Thymus (tissue), 14 donors: ENCODE measurements around the gene ERCC5. TPM values are rescaled to one million over a fixed set of nuclear protein-coding genes. Genes with fewer than 3 reads are reported as not detected.

ENCODE experiments used
- DNase-seq, 9 donors: peaks; one replicate each; pipeline ENCODE4 v3.0.0-alpha.2; 2013; ENCODE audit warnings: low spot score in 9 of 9, low read depth in 6 of 9, missing footprints in 1 of 9
- H3K27ac ChIP-seq, 2 donors: one replicate each; pipeline ENCODE4 v1.5.1; 2013; ENCODE audit warnings: control low read depth in 1 of 2, low read depth in 1 of 2, low read length in 1 of 2, mild to moderate bottlenecking in 1 of 2, moderate library complexity in 1 of 2
- H3K27me3 ChIP-seq, 2 donors: one replicate each; pipeline ENCODE4 v1.5.1; 2013; ENCODE audit warnings: low read length in 1 of 2; ENCODE audit not compliant: control insufficient read depth in 2 of 2, insufficient read depth in 1 of 2
- H3K36me3 ChIP-seq, 2 donors: one replicate each; pipeline ENCODE4 v1.5.1; 2013; ENCODE audit warnings: low read length in 1 of 2, mild to moderate bottlenecking in 1 of 2, moderate library complexity in 1 of 2; ENCODE audit not compliant: control insufficient read depth in 2 of 2, insufficient read depth in 2 of 2
- H3K4me1 ChIP-seq, 2 donors: one replicate each; pipeline ENCODE4 v1.5.1; 2013; ENCODE audit warnings: low read length in 2 of 2; ENCODE audit not compliant: control insufficient read depth in 2 of 2, insufficient read depth in 2 of 2
- H3K4me3 ChIP-seq, 2 donors: one replicate each; pipeline ENCODE4 v1.5.1; 2013; ENCODE audit warnings: low read length in 2 of 2, control low read depth in 1 of 2, mild to moderate bottlenecking in 1 of 2
- H3K9me3 ChIP-seq, 2 donors: one replicate each; pipeline ENCODE4 v1.5.1; 2013; ENCODE audit warnings: low read length in 1 of 2, mild to moderate bottlenecking in 1 of 2; ENCODE audit not compliant: control insufficient read depth in 2 of 2, insufficient read depth in 1 of 2
- WGBS: extraction: QIAGEN DNeasy Blood & Tissue Kit; methylation state at CpG from one replicate; pipeline ENCODE4 v1.1.7; 2013; 5-methylcytosine and 5-hydroxymethylcytosine counted together
- long read RNA-seq, 10 donors: transcript quantifications; one replicate each; lab custom pipeline, GENCODE V29; 2026
- polyA plus RNA-seq: library from polyadenylated mRNA; stranded (reverse); fragments of 200-250 nt; gene quantifications from one replicate; pipeline ENCODE4 v1.2.3, GENCODE V29; 2013
- total RNA-seq: library from RNA; stranded (reverse); fragments of 120-200 nt; gene quantifications from one replicate; pipeline ENCODE4 v1.2.4, GENCODE V29; 2013
- donor health status: healthy.

ERCC5 gene
- total RNA-seq (71.5 TPM), polyA plus RNA-seq (135 TPM)
- long read RNA-seq, donor 1 = 0 reads
- long read RNA-seq, donor 2 = 0 reads
- long read RNA-seq, donor 3, full-length matches to known transcripts = 7 of 19 reads
- long read RNA-seq, donor 3, partial matches to known transcripts = 12 of 19 reads
- long read RNA-seq, donor 3, other reads (novel, unspliced or antisense) = 0 of 19 reads
- long read RNA-seq, donor 4, full-length matches to known transcripts = 2 of 2 reads
- long read RNA-seq, donor 4, partial matches to known transcripts = 0 of 2 reads
- long read RNA-seq, donor 4, other reads (novel, unspliced or antisense) = 0 of 2 reads
- long read RNA-seq, donor 5, full-length matches to known transcripts = 12 of 12 reads
- long read RNA-seq, donor 5, partial matches to known transcripts = 0 of 12 reads
- long read RNA-seq, donor 5, other reads (novel, unspliced or antisense) = 0 of 12 reads
- long read RNA-seq, donor 6, full-length matches to known transcripts = 8 of 8 reads
- long read RNA-seq, donor 6, partial matches to known transcripts = 0 of 8 reads
- long read RNA-seq, donor 6, other reads (novel, unspliced or antisense) = 0 of 8 reads
- long read RNA-seq, donor 7, full-length matches to known transcripts = 3 of 3 reads
- long read RNA-seq, donor 7, partial matches to known transcripts = 0 of 3 reads
- long read RNA-seq, donor 7, other reads (novel, unspliced or antisense) = 0 of 3 reads
- long read RNA-seq, donor 8 = 0 reads
- long read RNA-seq, donor 9, full-length matches to known transcripts = 3 of 3 reads
- long read RNA-seq, donor 9, partial matches to known transcripts = 0 of 3 reads
- long read RNA-seq, donor 9, other reads (novel, unspliced or antisense) = 0 of 3 reads
- long read RNA-seq, donor 10, full-length matches to known transcripts = 3 of 3 reads
- long read RNA-seq, donor 10, partial matches to known transcripts = 0 of 3 reads
- long read RNA-seq, donor 10, other reads (novel, unspliced or antisense) = 0 of 3 reads

- peaks cover 3 to 5% of the 10 kb centered on the region in 2 donors for H3K36me3 ChIP-seq
- no peaks in the 10 kb centered on the region for H3K27me3 ChIP-seq
- H3K4me1 ChIP-seq = peaks cover 11 to 12% of the 10 kb centered on the region in 2 donors
- DNase-seq = peak; percentile 94 to 99 (median 98)
- under 1% methylated on average over 49 of the region's 49 CpGs for WGBS
- H3K27ac ChIP-seq = peak within 1 kb of the TSS; percentile 98 to 99
- no peaks in the 10 kb centered on the region for H3K9me3 ChIP-seq
- H3K4me3 ChIP-seq = peak within 1 kb of the TSS; percentile 82 to 92
These were observed at the start of gene ERCC5 for GRCh38 chr13:102845630-102846260. Gene ERCC5, plus strand, starts transcription at chr13:102846032. Its CDS starts 235 bp downstream, at chr13:102846267.

- WGBS = under 1% methylated on average over 72 of the region's 72 CpGs
- Histone ChIP-seq H3K4me3 (peak within 1 kb of the TSS; percentile 63 to 84), H3K27me3 (peaks cover 22 to 29% of the 10 kb centered on the region in 2 donors), H3K9me3 (no peaks in the 10 kb centered on the region), H3K4me1 (peaks cover 2 to 20% of the 10 kb centered on the region in 2 donors), H3K27ac (peak within 1 kb of the TSS in 1 of 2 donors; percentile 25), H3K36me3 (no peaks in the 10 kb centered on the region)
- DNase-seq = peak in 4 of 9 donors; percentile 53 to 78 (median 60)
These were observed 47.0 kb upstream of the ERCC5 start, which contains the start of the genes BIVM and POGLUT2 for GRCh38 chr13:102798581-102799425. Gene BIVM, plus strand, starts transcription at chr13:102799119. Its CDS starts 8,149 bp downstream, at chr13:102807268. Gene POGLUT2, minus strand, starts transcription at chr13:102798976. Its CDS starts 306 bp downstream, at chr13:102798670.

GRCh38 chr13:102799426-102800144 is 46.2 kb upstream of the ERCC5 start:
- peaks cover 22 to 29% of the 10 kb centered on the region in 2 donors for H3K27me3 ChIP-seq
- WGBS = under 1% methylated on average over 69 of the region's 69 CpGs
- H3K4me1 ChIP-seq = peaks cover 2 to 20% of the 10 kb centered on the region in 2 donors
- H3K9me3 ChIP-seq = no peaks in the 10 kb centered on the region
- no peaks in the 10 kb centered on the region for H3K36me3 ChIP-seq
- H3K27ac ChIP-seq = no peak overlapping the region
- peak overlapping the region; percentile 63 to 84 for H3K4me3 ChIP-seq
- peak in 3 of 9 donors; percentile 6 to 30 (median 9) for DNase-seq

- DNase-seq = peak in 8 of 9 donors; percentile 53 to 86 (median 66)
- H3K9me3 ChIP-seq = no peaks in the 10 kb centered on the region
- WGBS = 2% methylated on average over 81 of the region's 81 CpGs
- peak overlapping the region; percentile 63 to 84 for H3K4me3 ChIP-seq
- no peaks in the 10 kb centered on the region for H3K36me3 ChIP-seq
- H3K4me1 ChIP-seq = peaks cover 2 to 20% of the 10 kb centered on the region in 2 donors
- H3K27me3 ChIP-seq = peaks cover 22 to 29% of the 10 kb centered on the region in 2 donors
- peak overlapping the region; percentile 21 to 49 for H3K27ac ChIP-seq
These were observed 45.4 kb upstream of the ERCC5 start for GRCh38 chr13:102800145-102801041.

- Histone ChIP-seq H3K9me3 (peaks cover 0 to 2% of the 10 kb centered on the region in 2 donors), H3K4me3 (no peak overlapping the region), H3K36me3 (peaks cover 0 to 4% of the 10 kb centered on the region in 2 donors), H3K27me3 (no peaks in the 10 kb centered on the region), H3K27ac (no peak overlapping the region), H3K4me1 (peaks cover 2 to 10% of the 10 kb centered on the region in 2 donors)
- over 99% methylated on average over 3 of the region's 3 CpGs for WGBS
- no peak for DNase-seq
These were observed 40.2 kb upstream of the ERCC5 start for GRCh38 chr13:102805680-102806079.

DNA sequence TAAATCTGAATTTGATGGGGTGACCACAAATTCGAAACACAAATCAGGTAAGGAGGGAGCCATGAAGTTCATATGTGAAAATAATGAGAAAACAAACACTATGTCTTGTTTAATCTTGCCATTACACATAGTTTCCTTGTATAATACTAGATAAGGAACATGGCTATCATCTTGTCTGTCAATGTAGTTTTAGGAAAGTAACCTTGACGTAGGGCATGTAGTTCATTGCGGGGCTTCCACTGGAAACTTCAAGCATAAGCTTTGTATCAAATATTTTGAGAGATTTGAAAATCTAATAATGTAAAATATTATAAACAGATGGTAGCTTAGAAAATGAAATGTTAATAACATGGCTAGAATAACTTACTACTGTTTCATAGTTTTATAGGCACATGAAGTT is 38.1 kb upstream of the ERCC5 start:
- Histone ChIP-seq H3K27me3 (no peaks in the 10 kb centered on the region), H3K4me3 (no peak overlapping the region), H3K9me3 (peaks cover 0 to 4% of the 10 kb centered on the region in 2 donors), H3K27ac (no peak overlapping the region), H3K4me1 (peaks cover under 1 to 4% of the 10 kb centered on the region in 2 donors), H3K36me3 (peaks cover 0 to 7% of the 10 kb centered on the region in 2 donors)
- DNase-seq = no peak
- 99% methylated on average over 3 of the region's 3 CpGs for WGBS
